Iris pigment epithelial cell (primary cell): Measurements from ENCODE around the gene MSH2.
"Not testable (repeated sequence)": the region's sequence is repeated elsewhere in the genome, so short reads cannot be mapped to it uniquely, and the experiment has no call there.

Experiments
- DNase-seq: peaks from one replicate; pipeline ENCODE4 v3.0.0-alpha.2; 2011; ENCODE audit warnings: low read depth

MSH2 gene

GRCh38 chr2:47402805-47403608 is at the start of gene MSH2:
MSH2 (plus strand) TSS chr2:47403156; CDS start chr2:47403192, 36 bp downstream.
- DNase-seq = peak; percentile 92

- peak; percentile 78 for DNase-seq
Measured at GRCh38 chr2:47354013-47354847, 48.7 kb upstream of the MSH2 start.

DNA sequence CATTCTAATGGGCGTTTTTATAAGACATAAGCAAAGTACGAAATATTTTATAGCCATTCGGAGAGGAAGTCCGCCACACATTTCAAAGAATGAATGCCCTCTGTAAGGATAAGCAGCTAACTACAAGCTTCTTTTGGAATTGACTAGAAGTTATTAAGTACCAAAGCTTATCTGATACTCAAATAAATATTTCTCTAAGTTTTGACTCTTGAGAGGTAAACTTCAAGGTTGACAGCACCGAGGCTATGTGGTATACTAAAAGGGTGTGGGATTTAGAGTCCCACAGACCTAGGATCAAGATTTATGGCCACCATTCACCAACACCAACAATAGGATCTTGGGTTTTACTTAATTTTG is 48.1 kb upstream of the MSH2 start:
- DNase-seq = no peak

DNA sequence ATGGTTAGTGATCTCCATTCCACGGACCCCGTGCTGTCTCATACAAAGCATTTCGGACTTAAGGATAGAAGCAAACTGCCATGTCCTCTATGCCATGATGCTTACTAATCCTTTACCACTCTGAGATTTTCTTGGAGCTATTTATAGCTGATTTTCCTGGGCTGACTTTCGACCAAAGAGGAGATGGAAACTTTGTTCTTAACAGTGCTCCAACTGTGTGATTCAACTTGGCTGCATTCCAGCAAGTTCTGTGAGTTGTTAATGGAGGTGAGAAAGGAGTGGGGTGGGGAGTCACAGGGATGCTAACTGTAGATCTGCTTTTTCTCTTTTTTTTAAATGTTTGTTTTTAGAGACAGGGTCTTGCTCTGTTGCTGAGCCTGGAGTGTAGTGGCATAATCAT is 45.5 kb upstream of the MSH2 start:
- DNase-seq = peak; percentile 67

GRCh38 chr2:47359375-47359868 is 43.5 kb upstream of the MSH2 start:
- no peak for DNase-seq

DNA sequence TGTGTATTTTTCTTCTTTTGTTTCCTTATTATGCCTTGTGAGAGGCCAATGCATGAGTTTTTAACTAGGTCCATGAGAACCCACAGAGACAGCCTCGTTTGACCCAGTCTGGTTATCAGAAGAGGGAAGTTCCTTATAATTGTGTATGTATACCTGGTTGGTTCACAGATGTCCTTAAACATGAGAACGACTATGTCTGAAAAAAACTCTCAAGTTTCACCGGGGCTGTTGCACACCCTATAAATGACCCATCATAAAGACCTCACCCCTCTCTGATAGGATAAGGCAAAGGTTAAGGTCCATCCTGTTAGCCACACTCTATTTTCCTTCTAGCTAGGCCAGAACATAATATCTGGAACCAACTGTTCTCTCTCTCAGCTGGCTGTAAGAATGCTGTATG is 42.7 kb upstream of the MSH2 start:
- DNase-seq = no peak

DNA sequence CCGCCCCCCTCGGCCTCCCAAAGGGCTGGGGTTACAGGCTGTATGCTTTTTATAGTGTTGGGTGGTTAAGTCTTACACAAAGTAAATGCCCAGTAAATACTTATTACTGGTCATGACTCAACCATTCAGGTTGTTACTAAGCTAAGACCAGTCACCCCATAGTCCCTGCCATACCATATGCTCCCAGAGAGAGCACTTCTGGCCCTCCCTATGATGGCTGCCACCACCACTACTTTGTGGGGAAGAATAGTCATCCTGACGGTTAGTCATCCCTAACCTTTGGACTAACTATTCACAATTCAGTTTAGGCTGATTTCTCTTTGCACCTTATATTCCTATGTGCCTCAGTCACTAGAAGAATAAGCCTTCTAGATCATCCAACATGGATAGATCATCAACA is 42.0 kb upstream of the MSH2 start:
- DNase-seq = peak; percentile 63

- DNase-seq = not testable (repeated sequence)
Measured at GRCh38 chr2:47361505-47362229, 41.3 kb upstream of the MSH2 start.

- no peak for DNase-seq
Measured at GRCh38 chr2:47373747-47374146, 29.2 kb upstream of the MSH2 start.

GRCh38 chr2:47375307-47375706 is 27.6 kb upstream of the MSH2 start:
- DNase-seq = no peak

DNA sequence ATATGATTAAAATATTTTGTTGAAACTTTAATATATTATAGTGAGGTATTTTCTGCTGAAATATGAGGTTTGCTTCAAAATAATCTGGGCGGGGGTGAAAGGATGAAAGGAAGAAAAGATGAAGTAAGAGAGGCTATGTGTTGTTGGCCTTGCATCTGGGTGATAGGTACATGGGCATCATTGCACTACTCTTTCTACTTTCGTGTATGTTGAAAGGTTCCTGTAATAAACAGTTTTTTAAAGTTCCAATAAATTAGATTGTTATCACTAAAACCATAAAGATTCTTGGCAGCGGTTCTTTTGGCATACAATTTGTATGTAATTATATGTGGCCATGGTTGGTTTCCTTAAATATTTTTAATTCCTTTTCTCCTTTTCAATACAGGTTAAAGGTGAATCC is 23.6 kb upstream of the MSH2 start:
- DNase-seq = no peak

DNA sequence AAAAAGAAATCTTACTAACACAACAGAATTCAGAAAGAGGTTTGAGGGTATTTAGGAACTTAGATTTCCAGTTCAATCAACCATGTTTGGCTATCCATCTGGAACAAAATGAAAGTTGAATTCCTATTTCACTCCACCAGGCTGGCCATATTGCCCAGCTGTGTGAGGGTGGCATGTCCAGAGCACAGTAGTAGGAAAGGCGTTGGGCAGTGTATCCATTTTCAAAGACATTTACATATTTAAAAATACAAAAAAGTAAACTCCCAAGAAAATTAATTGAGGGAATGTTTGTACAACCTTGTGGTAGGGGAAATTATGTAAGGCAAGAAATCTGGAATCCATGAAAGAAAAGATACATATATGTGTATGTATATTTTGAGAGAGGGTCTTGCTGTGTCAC is 21.5 kb upstream of the MSH2 start:
- no peak for DNase-seq

DNA sequence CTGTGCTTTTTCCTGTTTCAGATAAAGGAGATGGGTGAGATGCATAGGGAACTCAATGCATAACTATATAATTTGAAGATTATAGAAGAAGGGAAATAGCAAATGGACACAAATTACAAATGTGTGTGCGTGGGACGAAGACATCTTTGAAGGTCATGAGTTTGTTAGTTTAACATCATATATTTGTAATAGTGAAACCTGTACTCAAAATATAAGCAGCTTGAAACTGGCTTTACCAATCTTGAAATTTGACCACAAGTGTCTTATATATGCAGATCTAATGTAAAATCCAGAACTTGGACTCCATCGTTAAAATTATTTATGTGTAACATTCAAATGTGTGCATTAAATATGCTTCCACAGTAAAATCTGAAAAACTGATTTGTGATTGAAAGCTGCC is 16.4 kb upstream of the MSH2 start:
- DNase-seq = no peak

GRCh38 chr2:47388888-47389287 is 14.1 kb upstream of the MSH2 start:
- no peak for DNase-seq

GRCh38 chr2:47389692-47390091 is 13.3 kb upstream of the MSH2 start:
- DNase-seq = no peak

DNA sequence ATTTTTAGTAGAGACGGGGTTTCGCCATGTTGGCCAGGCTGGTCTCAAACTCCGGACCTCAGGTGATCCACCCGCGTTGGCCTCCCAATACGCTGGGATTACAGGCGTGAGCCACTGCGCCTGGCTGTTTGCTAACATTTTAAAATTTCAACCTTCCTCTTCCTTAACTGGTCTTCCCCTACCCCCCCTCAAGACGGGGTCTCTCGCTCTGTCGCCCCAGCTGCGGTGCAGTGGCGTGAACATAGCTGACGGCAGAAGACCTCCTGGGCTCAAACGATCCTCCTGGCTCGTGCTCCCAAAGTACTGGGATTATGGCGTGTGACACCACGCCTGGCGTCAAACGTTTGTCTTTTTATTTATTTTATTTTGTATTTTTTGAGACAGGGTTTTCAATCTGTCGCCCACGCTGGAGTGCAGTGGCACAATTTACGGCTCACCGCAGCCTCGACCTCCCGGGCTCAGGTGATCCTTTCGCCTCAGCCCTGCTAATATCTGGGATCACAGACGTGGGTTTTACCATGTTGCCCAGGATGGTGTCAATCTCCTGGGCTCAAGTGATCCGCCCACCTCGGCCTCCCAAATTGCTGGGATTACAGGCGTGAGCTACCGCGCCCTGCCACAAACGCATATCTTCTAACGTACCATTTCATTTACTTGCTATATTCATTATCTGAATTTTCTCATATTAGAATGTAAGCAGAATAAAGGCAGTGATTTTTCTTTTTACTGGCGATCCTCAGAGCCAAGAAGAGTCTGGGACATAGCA is 984 bp upstream of the MSH2 start:
- no peak for DNase-seq

DNA sequence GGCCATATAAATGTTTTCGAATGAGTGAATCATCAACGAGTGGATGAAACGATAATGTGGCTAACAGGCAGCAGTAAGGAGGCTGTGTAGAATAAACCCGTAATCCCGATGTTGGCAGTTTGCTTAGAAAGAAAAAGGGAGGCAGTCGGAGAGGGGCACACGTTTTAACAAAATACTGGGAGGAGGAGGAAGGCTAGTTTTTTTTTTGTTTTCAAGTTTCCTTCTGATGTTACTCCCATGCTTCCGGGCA is 476 bp upstream of the MSH2 start:
- DNase-seq = peak; percentile 47

- DNase-seq = no peak
Measured at GRCh38 chr2:47403609-47404193, 745 bp downstream of the MSH2 start.

DNA sequence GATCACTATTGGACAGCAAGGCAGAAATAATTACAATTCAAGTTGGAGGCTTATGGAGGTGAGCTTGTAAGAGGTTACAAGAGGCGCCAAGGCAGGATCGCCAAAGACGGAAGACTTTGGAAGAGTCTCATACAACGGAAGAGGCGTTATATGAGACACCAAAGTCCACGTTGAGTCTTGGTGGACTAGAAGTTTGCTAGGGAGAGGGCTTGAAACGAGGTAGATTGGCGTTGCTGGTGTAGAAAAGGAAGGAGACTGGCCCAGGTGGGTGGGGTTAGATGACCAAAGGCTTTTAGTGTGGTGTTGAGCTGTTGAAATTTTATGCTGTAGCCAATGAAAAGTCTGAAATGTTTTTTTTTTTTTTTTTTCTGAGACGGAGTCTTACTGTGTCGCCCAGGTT is 1.4 kb downstream of the MSH2 start:
- DNase-seq = no peak

- DNase-seq = no peak
Measured at GRCh38 chr2:47405757-47406156, 2.8 kb downstream of the MSH2 start.

GRCh38 chr2:47406649-47407330 is 3.8 kb downstream of the MSH2 start:
- DNase-seq = not testable (repeated sequence)
